ENCODE data around the gene TNFRSF21. TPM values are rescaled to one million over a fixed set of nuclear protein-coding genes. Genes with fewer than 3 reads are reported as not detected.

TNFRSF21 gene
- total RNA-seq, 3 donors from 2014 or later, result 10.2 to 21.4 (median 20.9) TPM

- H3K36me3 ChIP-seq, result no peaks in the 10 kb centered on the region
- TF ChIP-seq CTCF (IDR thresholded peaks at IDR 0.05) (no peak), POLR2A (IDR thresholded peaks at IDR 0.05) (no peak), POLR2AphosphoS5 (IDR thresholded peaks at IDR 0.05) (no peak)
- H3K4me1 ChIP-seq, result no peaks in the 10 kb centered on the region
- no peak overlapping the region for H3K27ac ChIP-seq
- no peaks in the 10 kb centered on the region for H3K27me3 ChIP-seq
- no peak for DNase-seq (ENCODE audit: low spot score in 2 of 2)
- no peaks in the 10 kb centered on the region for H3K9me3 ChIP-seq
- intact Hi-C loops (cut with DNase I; ENCODE audit: low total_unique reads), result no loop called here
- H3K4me3 ChIP-seq, result no peak overlapping the region
Observed at GRCh38 chr6:47202644-47203205, 107.0 kb downstream of the TNFRSF21 start.

- DNase-seq (ENCODE audit: low spot score in 2 of 2), result no peak
- H3K4me1 ChIP-seq, result no peaks in the 10 kb centered on the region
- no peaks in the 10 kb centered on the region for H3K36me3 ChIP-seq
- H3K27ac ChIP-seq, result no peak overlapping the region
- H3K27me3 ChIP-seq, result no peaks in the 10 kb centered on the region
- TF ChIP-seq POLR2A (IDR thresholded peaks at IDR 0.05) (no peak), POLR2AphosphoS5 (IDR thresholded peaks at IDR 0.05) (no peak), CTCF (IDR thresholded peaks at IDR 0.05) (no peak)
- intact Hi-C loops (cut with DNase I; ENCODE audit: low total_unique reads), result no loop called here
- no peaks in the 10 kb centered on the region for H3K9me3 ChIP-seq
- H3K4me3 ChIP-seq, result no peak overlapping the region
Observed at GRCh38 chr6:47200536-47201334, 109.0 kb downstream of the TNFRSF21 start.

GRCh38 chr6:47197682-47198640, 111.7 kb downstream of the TNFRSF21 start:
- no peaks in the 10 kb centered on the region for H3K27me3 ChIP-seq
- H3K27ac ChIP-seq, result no peak overlapping the region
- no peak for TF ChIP-seq POLR2A (IDR thresholded peaks at IDR 0.05)
- no peak for TF ChIP-seq CTCF (IDR thresholded peaks at IDR 0.05)
- TF ChIP-seq POLR2AphosphoS5 (IDR thresholded peaks at IDR 0.05), result no peak
- no peak for DNase-seq (ENCODE audit: low spot score in 2 of 2)
- intact Hi-C loops (cut with DNase I; ENCODE audit: low total_unique reads), result no loop called here
- H3K36me3 ChIP-seq, result no peaks in the 10 kb centered on the region
- H3K4me3 ChIP-seq, result peak overlapping the region in 1 of 3 donors; percentile 1
- no peaks in the 10 kb centered on the region for H3K4me1 ChIP-seq
- no peaks in the 10 kb centered on the region for H3K9me3 ChIP-seq

GRCh38 chr6:47196113-47196512, 113.6 kb downstream of the TNFRSF21 start:
- no peak overlapping the region for H3K27ac ChIP-seq
- H3K4me3 ChIP-seq, result no peak overlapping the region
- no peaks in the 10 kb centered on the region for H3K4me1 ChIP-seq
- no peaks in the 10 kb centered on the region for H3K36me3 ChIP-seq
- no peaks in the 10 kb centered on the region for H3K27me3 ChIP-seq
- TF ChIP-seq POLR2A (IDR thresholded peaks at IDR 0.05), result no peak
- TF ChIP-seq POLR2AphosphoS5 (IDR thresholded peaks at IDR 0.05), result no peak
- no peak for TF ChIP-seq CTCF (IDR thresholded peaks at IDR 0.05)
- intact Hi-C loops (cut with DNase I; ENCODE audit: low total_unique reads), result no loop called here
- no peak for DNase-seq (ENCODE audit: low spot score in 2 of 2)
- H3K9me3 ChIP-seq, result no peaks in the 10 kb centered on the region
